Measurements from ENCODE around the gene SLC9B1.
"Not testable (repeated sequence)": the region's sequence is repeated elsewhere in the genome, so short reads cannot be mapped to it uniquely, and the experiment has no call there.

SLC9B1 gene

DNA sequence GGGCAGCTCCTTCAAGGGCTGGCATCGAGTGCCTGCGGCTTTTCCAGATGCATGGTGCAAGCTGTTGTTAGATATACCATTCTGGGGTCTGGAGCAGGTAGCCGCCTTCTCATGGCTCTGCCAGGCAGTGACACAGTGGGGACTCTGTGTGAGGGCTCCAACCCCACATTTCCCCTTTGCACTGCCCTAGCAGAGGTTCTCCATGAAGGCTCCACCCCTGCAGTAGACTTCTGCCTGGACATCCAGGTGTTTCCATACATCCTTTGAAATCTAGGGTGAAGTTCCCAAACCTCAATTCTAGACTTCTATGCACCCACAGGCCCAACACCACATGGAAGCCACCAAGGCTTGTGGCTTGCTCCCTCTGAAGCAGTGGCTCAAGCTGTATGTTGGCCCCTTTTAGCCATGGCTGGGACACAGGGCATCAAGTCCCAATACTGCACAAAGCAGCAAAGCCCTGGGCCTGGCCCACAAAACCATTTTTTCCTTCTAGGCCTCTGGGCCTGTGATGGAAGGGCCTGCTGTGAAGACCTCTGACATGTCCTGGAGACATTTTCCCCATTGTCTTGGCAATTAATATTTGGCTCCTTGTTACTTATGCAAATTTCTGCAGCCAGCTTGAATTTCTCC is 141.9 kb downstream of the SLC9B1 start:
- H3K4me1 ChIP-seq (ENCODE audit: control insufficient read depth in 1 of 2, insufficient read depth in 2 of 2, low read length in 2 of 2); H3K27ac ChIP-seq (ENCODE audit: low read length); H3K4me3 ChIP-seq (ENCODE audit: low read depth in 1 of 2, low read length in 2 of 2); H3K9me3 ChIP-seq (ENCODE audit: control insufficient read depth in 1 of 2, low read length in 2 of 2); H3K36me3 ChIP-seq (ENCODE audit: control insufficient read depth in 1 of 2, insufficient read depth in 2 of 2, low read length in 2 of 2); H3K27me3 ChIP-seq (ENCODE audit: low read depth, low read length): not testable (repeated sequence)

GRCh38 chr4:102871772-102872171 is 147.7 kb downstream of the SLC9B1 start:
- Histone ChIP-seq H3K27me3 (ENCODE audit: low read depth, low read length) (no peaks in the 10 kb centered on the region), H3K36me3 (ENCODE audit: control insufficient read depth in 1 of 2, insufficient read depth in 2 of 2, low read length in 2 of 2) (no peaks in the 10 kb centered on the region), H3K4me1 (ENCODE audit: control insufficient read depth in 1 of 2, insufficient read depth in 2 of 2, low read length in 2 of 2) (peaks cover 0 to 6% of the 10 kb centered on the region in 2 donors), H3K9me3 (ENCODE audit: control insufficient read depth in 1 of 2, low read length in 2 of 2) (no peaks in the 10 kb centered on the region), H3K4me3 (ENCODE audit: low read depth in 1 of 2, low read length in 2 of 2) (no peak overlapping the region), H3K27ac (ENCODE audit: low read length) (no peak overlapping the region)

DNA sequence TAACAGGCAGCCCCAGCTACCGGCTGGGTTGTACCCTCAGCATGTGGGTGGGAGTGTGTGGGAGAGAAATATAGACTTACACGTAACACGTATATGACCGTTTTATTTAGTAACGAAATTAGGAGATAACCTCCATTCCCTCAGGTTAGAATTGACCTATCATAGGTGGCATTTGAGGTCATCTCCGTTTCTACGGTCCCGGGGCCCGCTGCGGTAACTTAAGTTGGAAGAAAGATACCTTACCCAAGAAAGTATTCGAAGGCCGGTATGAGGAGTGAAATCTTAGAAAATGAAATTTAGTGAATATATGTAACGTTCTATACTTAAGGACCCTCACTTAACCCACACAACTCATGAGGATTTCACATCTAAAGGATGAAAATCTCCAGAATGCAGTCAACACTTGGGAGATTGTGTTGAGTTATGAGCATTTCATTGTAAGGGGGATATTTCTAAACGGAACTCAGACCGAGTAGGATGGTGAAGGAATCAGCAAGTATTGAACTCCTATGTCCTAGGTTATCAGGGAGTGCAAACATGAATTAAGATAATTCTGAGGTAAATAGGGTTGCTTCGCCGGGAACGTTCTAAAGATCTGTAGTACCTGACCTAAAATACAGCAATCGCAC is 149.8 kb downstream of the SLC9B1 start:
- no peaks in the 10 kb centered on the region for H3K36me3 ChIP-seq (ENCODE audit: control insufficient read depth in 1 of 2, insufficient read depth in 2 of 2, low read length in 2 of 2)
- peaks cover 0 to 6% of the 10 kb centered on the region in 2 donors for H3K4me1 ChIP-seq (ENCODE audit: control insufficient read depth in 1 of 2, insufficient read depth in 2 of 2, low read length in 2 of 2)
- peak overlapping the region; percentile 96 for H3K27ac ChIP-seq (ENCODE audit: low read length)
- peak overlapping the region; percentile 65 to 86 for H3K4me3 ChIP-seq (ENCODE audit: low read depth in 1 of 2, low read length in 2 of 2)
- no peaks in the 10 kb centered on the region for H3K9me3 ChIP-seq (ENCODE audit: control insufficient read depth in 1 of 2, low read length in 2 of 2)
- H3K27me3 ChIP-seq (ENCODE audit: low read depth, low read length): no peaks in the 10 kb centered on the region

DNA sequence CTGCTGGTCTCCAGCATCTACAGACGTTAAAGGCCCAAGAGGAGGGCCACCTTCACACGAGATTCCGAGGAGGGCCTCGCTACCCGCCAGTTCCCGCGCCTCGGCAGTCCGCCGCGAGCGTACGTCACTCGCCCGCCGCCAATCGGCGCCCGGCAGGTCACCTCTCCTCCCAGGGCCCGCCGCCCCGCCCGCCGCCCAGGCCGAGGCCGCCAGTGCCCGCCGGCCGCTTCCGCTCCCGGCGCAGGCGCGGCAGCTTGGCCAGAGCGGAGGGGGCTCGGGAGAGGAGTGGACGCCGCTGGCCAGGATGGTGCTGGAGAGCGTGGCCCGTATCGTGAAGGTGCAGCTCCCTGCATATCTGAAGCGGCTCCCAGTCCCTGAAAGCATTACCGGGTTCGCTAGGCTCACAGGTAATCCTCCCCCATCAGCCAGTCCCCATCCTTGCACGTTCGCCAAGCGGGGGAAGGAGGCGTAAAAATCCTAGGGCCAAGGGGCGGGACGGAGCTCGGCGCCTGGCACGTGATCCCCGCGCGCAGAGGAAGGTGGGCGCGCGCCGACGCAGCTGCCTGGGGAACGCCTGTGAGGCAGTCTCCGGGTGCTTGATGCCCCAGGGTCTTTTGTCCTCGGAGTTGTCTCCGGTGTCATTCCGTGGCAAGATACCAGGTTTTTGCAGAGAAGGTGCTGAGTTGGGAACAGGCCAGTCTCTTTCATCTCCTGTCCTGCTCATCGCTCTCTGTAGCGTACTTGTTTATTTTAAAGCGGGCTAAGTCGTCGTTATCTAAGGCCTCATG is 150.5 kb downstream of the SLC9B1 start, which contains the start of gene CISD2:
CISD2 (plus strand) TSS at position 212 of the 788 bp plus-strand sequence; CDS start at position 305, 93 bp downstream.
- H3K36me3 ChIP-seq (ENCODE audit: control insufficient read depth in 1 of 2, insufficient read depth in 2 of 2, low read length in 2 of 2): no peaks in the 10 kb centered on the region
- no peaks in the 10 kb centered on the region for H3K27me3 ChIP-seq (ENCODE audit: low read depth, low read length)
- H3K4me3 ChIP-seq (ENCODE audit: low read depth in 1 of 2, low read length in 2 of 2): peak within 1 kb of the TSS; percentile 65 to 86
- H3K4me1 ChIP-seq (ENCODE audit: control insufficient read depth in 1 of 2, insufficient read depth in 2 of 2, low read length in 2 of 2): peaks cover 0 to 6% of the 10 kb centered on the region in 2 donors
- H3K9me3 ChIP-seq (ENCODE audit: control insufficient read depth in 1 of 2, low read length in 2 of 2): no peaks in the 10 kb centered on the region
- peak within 1 kb of the TSS; percentile 96 for H3K27ac ChIP-seq (ENCODE audit: low read length)

DNA sequence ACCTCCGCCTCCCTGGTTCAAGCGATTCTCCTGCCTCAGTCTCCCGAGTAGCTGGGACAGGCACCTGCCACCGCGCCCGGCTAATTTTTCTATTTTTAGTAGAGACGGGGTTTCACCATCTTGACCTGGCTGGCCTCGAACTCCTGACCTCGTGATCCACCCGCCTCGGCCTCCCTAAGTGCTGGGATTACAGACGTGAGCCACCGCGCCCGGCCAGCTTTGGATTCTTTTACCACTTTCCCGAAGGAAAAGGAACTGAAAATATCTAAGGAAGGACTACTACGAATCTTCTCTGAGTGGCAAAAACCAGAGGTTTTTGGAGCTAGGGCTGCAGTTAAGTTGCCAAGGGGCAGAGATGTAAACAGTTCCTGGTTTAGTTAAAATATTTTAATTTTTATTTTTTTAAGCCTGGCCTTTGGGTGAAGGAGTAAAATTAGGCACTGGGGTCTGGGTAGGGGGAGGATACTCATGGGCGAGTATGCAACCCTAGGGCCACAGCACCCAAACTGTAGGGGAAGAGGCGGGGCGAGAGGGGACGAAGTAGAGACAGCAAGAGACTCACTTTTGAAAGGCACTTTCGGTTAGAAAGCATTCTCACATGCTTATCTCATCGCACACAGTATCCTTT is 151.2 kb downstream of the SLC9B1 start:
- Histone ChIP-seq H3K36me3 (ENCODE audit: control insufficient read depth in 1 of 2, insufficient read depth in 2 of 2, low read length in 2 of 2) (no peaks in the 10 kb centered on the region), H3K4me3 (ENCODE audit: low read depth in 1 of 2, low read length in 2 of 2) (peak overlapping the region; percentile 65 to 86), H3K27me3 (ENCODE audit: low read depth, low read length) (no peaks in the 10 kb centered on the region), H3K9me3 (ENCODE audit: control insufficient read depth in 1 of 2, low read length in 2 of 2) (no peaks in the 10 kb centered on the region), H3K4me1 (ENCODE audit: control insufficient read depth in 1 of 2, insufficient read depth in 2 of 2, low read length in 2 of 2) (peaks cover 0 to 6% of the 10 kb centered on the region in 2 donors), H3K27ac (ENCODE audit: low read length) (peak overlapping the region; percentile 96)

- H3K36me3 ChIP-seq (ENCODE audit: control insufficient read depth in 1 of 2, insufficient read depth in 2 of 2, low read length in 2 of 2): no peaks in the 10 kb centered on the region
- peak overlapping the region in 1 of 2 donors; percentile 65 for H3K4me3 ChIP-seq (ENCODE audit: low read depth in 1 of 2, low read length in 2 of 2)
- H3K27ac ChIP-seq (ENCODE audit: low read length): peak overlapping the region; percentile 96
- H3K27me3 ChIP-seq (ENCODE audit: low read depth, low read length): no peaks in the 10 kb centered on the region
- H3K9me3 ChIP-seq (ENCODE audit: control insufficient read depth in 1 of 2, low read length in 2 of 2): no peaks in the 10 kb centered on the region
- peaks cover 0 to 6% of the 10 kb centered on the region in 2 donors for H3K4me1 ChIP-seq (ENCODE audit: control insufficient read depth in 1 of 2, insufficient read depth in 2 of 2, low read length in 2 of 2)
These were observed 152.0 kb downstream of the SLC9B1 start for GRCh38 chr4:102867278-102868152.

- H3K27ac ChIP-seq (ENCODE audit: low read length); H3K4me1 ChIP-seq (ENCODE audit: control insufficient read depth in 1 of 2, insufficient read depth in 2 of 2, low read length in 2 of 2); H3K36me3 ChIP-seq (ENCODE audit: control insufficient read depth in 1 of 2, insufficient read depth in 2 of 2, low read length in 2 of 2); H3K4me3 ChIP-seq (ENCODE audit: low read depth in 1 of 2, low read length in 2 of 2); H3K9me3 ChIP-seq (ENCODE audit: control insufficient read depth in 1 of 2, low read length in 2 of 2); H3K27me3 ChIP-seq (ENCODE audit: low read depth, low read length): not testable (repeated sequence)
These were observed 154.2 kb downstream of the SLC9B1 start for GRCh38 chr4:102865327-102865726.

GRCh38 chr4:102862747-102863146 is 156.8 kb downstream of the SLC9B1 start:
- Histone ChIP-seq H3K27ac (ENCODE audit: low read length) (no peak overlapping the region), H3K36me3 (ENCODE audit: control insufficient read depth in 1 of 2, insufficient read depth in 2 of 2, low read length in 2 of 2) (no peaks in the 10 kb centered on the region), H3K9me3 (ENCODE audit: control insufficient read depth in 1 of 2, low read length in 2 of 2) (peaks cover 0 to 8% of the 10 kb centered on the region in 2 donors)

GRCh38 chr4:102862016-102862415 is 157.5 kb downstream of the SLC9B1 start:
- no peaks in the 10 kb centered on the region for H3K4me1 ChIP-seq (ENCODE audit: control insufficient read depth in 1 of 2, insufficient read depth in 2 of 2, low read length in 2 of 2)
- no peak overlapping the region for H3K27ac ChIP-seq (ENCODE audit: low read length)
- H3K9me3 ChIP-seq (ENCODE audit: control insufficient read depth in 1 of 2, low read length in 2 of 2): peaks cover 0 to 8% of the 10 kb centered on the region in 2 donors
- H3K27me3 ChIP-seq (ENCODE audit: low read depth, low read length): no peaks in the 10 kb centered on the region
- no peak overlapping the region for H3K4me3 ChIP-seq (ENCODE audit: low read depth in 1 of 2, low read length in 2 of 2)
- H3K36me3 ChIP-seq (ENCODE audit: control insufficient read depth in 1 of 2, insufficient read depth in 2 of 2, low read length in 2 of 2): no peaks in the 10 kb centered on the region

More at GRCh38 chr4:102862747-102863146, 156.8 kb downstream of the SLC9B1 start:
- Histone ChIP-seq H3K4me1 (ENCODE audit: control insufficient read depth in 1 of 2, insufficient read depth in 2 of 2, low read length in 2 of 2) (no peaks in the 10 kb centered on the region), H3K4me3 (ENCODE audit: low read depth in 1 of 2, low read length in 2 of 2) (no peak overlapping the region), H3K27me3 (ENCODE audit: low read depth, low read length) (no peaks in the 10 kb centered on the region)

- H3K27ac ChIP-seq (ENCODE audit: low read length): no peak overlapping the region
- H3K9me3 ChIP-seq (ENCODE audit: control insufficient read depth in 1 of 2, low read length in 2 of 2): peaks cover 0 to 8% of the 10 kb centered on the region in 2 donors
- H3K27me3 ChIP-seq (ENCODE audit: low read depth, low read length): no peaks in the 10 kb centered on the region
- H3K4me3 ChIP-seq (ENCODE audit: low read depth in 1 of 2, low read length in 2 of 2): no peak overlapping the region
- H3K36me3 ChIP-seq (ENCODE audit: control insufficient read depth in 1 of 2, insufficient read depth in 2 of 2, low read length in 2 of 2): no peaks in the 10 kb centered on the region
- H3K4me1 ChIP-seq (ENCODE audit: control insufficient read depth in 1 of 2, insufficient read depth in 2 of 2, low read length in 2 of 2): no peaks in the 10 kb centered on the region
These were observed 158.7 kb downstream of the SLC9B1 start for GRCh38 chr4:102860611-102861324.

All from muscle layer of duodenum (tissue), 2 donors.